ENCODE data around the gene SORCS3. TPM values are rescaled to one million over a fixed set of nuclear protein-coding genes. Genes with fewer than 3 reads are reported as not detected.

SORCS3 gene
- total RNA-seq, 1 donor from 2014 or later, result 0.31 TPM

DNA sequence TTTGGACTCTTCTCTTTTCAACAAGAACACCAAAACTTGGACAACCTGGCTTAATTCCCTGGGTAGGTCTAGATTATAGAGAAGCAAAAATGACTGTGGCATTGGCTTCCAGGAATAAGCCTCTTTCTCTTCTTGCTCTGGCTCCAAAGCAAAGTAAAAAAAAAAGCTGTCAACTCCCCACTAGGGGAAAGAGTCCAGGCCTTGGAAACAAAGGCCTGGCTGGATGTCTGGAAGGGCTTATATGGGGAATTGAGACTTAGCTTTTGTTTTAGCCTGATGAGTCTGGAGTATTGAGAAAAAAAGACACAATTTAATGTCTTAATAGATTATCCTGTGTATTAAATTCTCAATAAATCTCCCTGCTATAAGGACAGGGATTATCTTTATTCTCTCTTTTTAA lies 300.6 kb downstream of the SORCS3 start:
- H3K4me3 Mint-ChIP-seq (ENCODE audit: low read depth), result no peak overlapping the region
- peaks cover 2% of the 10 kb centered on the region for H3K9me3 Mint-ChIP-seq (ENCODE audit: low read depth)
- no peak for DNase-seq (ENCODE audit: low spot score, unreplicated experiment)
- H3K4me1 Mint-ChIP-seq (ENCODE audit: low read depth), result no peaks in the 10 kb centered on the region
- H3K27ac Mint-ChIP-seq, result no peak overlapping the region
- H3K27me3 Mint-ChIP-seq, result no peaks in the 10 kb centered on the region
- TF ChIP-seq CTCF (IDR thresholded peaks at IDR 0.05; ENCODE audit: unreplicated experiment), result no peak
- H3K36me3 Mint-ChIP-seq (ENCODE audit: insufficient read depth), result no peaks in the 10 kb centered on the region

DNA sequence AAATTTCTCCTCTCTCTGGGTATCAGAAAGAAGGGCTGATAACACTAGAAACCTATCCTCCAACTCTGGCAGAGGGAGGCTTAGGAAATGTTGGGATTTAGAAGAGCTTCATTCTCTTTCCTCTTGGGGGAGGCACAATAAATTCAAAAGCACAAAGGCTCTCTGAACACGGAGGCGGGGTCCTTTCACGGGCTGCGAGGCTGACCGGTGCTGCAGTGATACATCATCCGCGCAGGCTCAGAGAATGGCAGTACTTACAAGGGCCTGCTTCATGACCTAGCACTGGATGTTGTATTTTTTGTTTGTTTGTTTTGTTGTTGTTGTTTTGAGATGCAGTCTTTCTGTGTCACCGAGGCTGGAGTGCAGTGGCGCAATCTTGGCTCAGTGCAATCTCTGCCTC lies 306.2 kb downstream of the SORCS3 start:
- DNase-seq (ENCODE audit: low spot score, unreplicated experiment), result no peak
- no peak for TF ChIP-seq CTCF (IDR thresholded peaks at IDR 0.05; ENCODE audit: unreplicated experiment)
- Mint-ChIP-seq H3K27me3 (no peaks in the 10 kb centered on the region), H3K4me1 (ENCODE audit: low read depth) (no peaks in the 10 kb centered on the region), H3K27ac (no peak overlapping the region), H3K36me3 (ENCODE audit: insufficient read depth) (no peaks in the 10 kb centered on the region), H3K4me3 (ENCODE audit: low read depth) (no peak overlapping the region), H3K9me3 (ENCODE audit: low read depth) (no peaks in the 10 kb centered on the region)

- Mint-ChIP-seq H3K4me1 (ENCODE audit: low read depth) (peaks cover 8% of the 10 kb centered on the region), H3K27ac (no peak overlapping the region), H3K36me3 (ENCODE audit: insufficient read depth) (no peaks in the 10 kb centered on the region), H3K4me3 (ENCODE audit: low read depth) (no peak overlapping the region), H3K27me3 (no peaks in the 10 kb centered on the region), H3K9me3 (ENCODE audit: low read depth) (no peaks in the 10 kb centered on the region)
- no peak for DNase-seq (ENCODE audit: low spot score, unreplicated experiment)
- no peak for TF ChIP-seq CTCF (IDR thresholded peaks at IDR 0.05; ENCODE audit: unreplicated experiment)
These were observed 316.2 kb downstream of the SORCS3 start for GRCh38 chr10:104957178-104957841.

GRCh38 chr10:104966563-104967297 lies 325.6 kb downstream of the SORCS3 start:
- Mint-ChIP-seq H3K9me3 (ENCODE audit: low read depth) (peaks cover 3% of the 10 kb centered on the region), H3K36me3 (ENCODE audit: insufficient read depth) (no peaks in the 10 kb centered on the region), H3K4me3 (ENCODE audit: low read depth) (no peak overlapping the region), H3K27ac (no peak overlapping the region), H3K4me1 (ENCODE audit: low read depth) (peaks cover 4% of the 10 kb centered on the region), H3K27me3 (no peaks in the 10 kb centered on the region)
- no peak for TF ChIP-seq CTCF (IDR thresholded peaks at IDR 0.05; ENCODE audit: unreplicated experiment)
- DNase-seq (ENCODE audit: low spot score, unreplicated experiment), result no peak

GRCh38 chr10:104980368-104980767 lies 339.3 kb downstream of the SORCS3 start:
- Mint-ChIP-seq H3K36me3 (ENCODE audit: insufficient read depth) (no peaks in the 10 kb centered on the region), H3K4me1 (ENCODE audit: low read depth) (no peaks in the 10 kb centered on the region), H3K27me3 (no peaks in the 10 kb centered on the region), H3K4me3 (ENCODE audit: low read depth) (no peak overlapping the region), H3K27ac (no peak overlapping the region), H3K9me3 (ENCODE audit: low read depth) (peaks cover 2% of the 10 kb centered on the region)
- TF ChIP-seq CTCF (IDR thresholded peaks at IDR 0.05; ENCODE audit: unreplicated experiment), result no peak
- no peak for DNase-seq (ENCODE audit: low spot score, unreplicated experiment)

Measured in progenitor cell of endocrine pancreas (in vitro differentiated cells).